H1 (cell line): Measurements from ENCODE around the gene EML4. TPM values are rescaled to one million over a fixed set of nuclear protein-coding genes. Genes with fewer than 3 reads are reported as not detected.

ENCODE experiments used
- CTCF ChIA-PET: fragments of 300-600 bp; sonication (Branson Sonifier 250); formaldehyde crosslinking; loops from one replicate; lab custom pipeline; 2021; ENCODE audit not compliant: partially characterized antibody; lab: Charles Lee
- POLR2A ChIA-PET: fragments of 300-600 bp; sonication (Branson Sonifier 250); formaldehyde crosslinking; loops from one replicate; lab custom pipeline; 2021; ENCODE audit warnings: inconsistent platforms; ENCODE audit not compliant: partially characterized antibody; lab: Charles Lee
- DNase-seq, 2 experiments: peaks; one replicate each; pipeline versions ENCODE4 v3.0.0 to v3.0.0-alpha.2; 2010 to 2022; ENCODE audit warnings: low spot score in 2 of 2, low read depth in 1 of 2, mixed read lengths in 1 of 2
- FAIRE-seq: peaks from 2 replicates; lab custom pipeline; 2011; peaks lifted over from hg19 to GRCh38; lab: Jason Lieb, UNC
- H2AFZ ChIP-seq: 2 replicates; pipeline ENCODE4 v1.8.1; 2012; ENCODE audit warnings: low read length, inconsistent platforms
- H2AK5ac ChIP-seq: 2 replicates; pipeline ENCODE4 v1.6.1; 2013; ENCODE audit warnings: low read depth, low read length
- H2BK120ac ChIP-seq: replicated peaks from 2 replicates; pipeline ENCODE3; 2013; ENCODE audit warnings: low read depth, low read length, inconsistent platforms
- H2BK12ac ChIP-seq: 2 replicates; pipeline ENCODE4 v1.6.1; 2013; ENCODE audit warnings: low read depth, low read length
- H2BK15ac ChIP-seq: 2 replicates; pipeline ENCODE4 v1.6.1; 2013; ENCODE audit warnings: low read length
- H2BK20ac ChIP-seq: 2 replicates; pipeline ENCODE4 v1.6.1; 2013; ENCODE audit warnings: low read length
- H2BK5ac ChIP-seq: 2 replicates; pipeline ENCODE4 v1.6.1; 2013; ENCODE audit warnings: low read depth, low read length
- H3K14ac ChIP-seq: 2 replicates; pipeline ENCODE4 v1.6.1; 2013; ENCODE audit warnings: inconsistent platforms; ENCODE audit not compliant: insufficient read length
- H3K18ac ChIP-seq: 2 replicates; pipeline ENCODE4 v1.6.1; 2013; ENCODE audit warnings: low read length; ENCODE audit errors: extremely low read depth
- H3K23ac ChIP-seq: 2 replicates; pipeline ENCODE4 v1.6.1; 2013; ENCODE audit warnings: inconsistent platforms; ENCODE audit not compliant: insufficient read length
- H3K23me2 ChIP-seq: 2 replicates; pipeline ENCODE4 v1.6.1; 2013; ENCODE audit warnings: low read depth, low read length
- H3K27ac ChIP-seq: 2 replicates; pipeline ENCODE4 v1.6.1; 2011; ENCODE audit warnings: low read depth, low read length, inconsistent platforms
- H3K27me3 ChIP-seq, 4 experiments: replicated peaks in 1 of 4; 1 replicate in 1 of 4; 2 replicates in 3 of 4; pipeline versions ENCODE4 v1.6.1 to v1.8.1; 2011 to 2013; ENCODE audit warnings: low read length in 3 of 4, mild to moderate bottlenecking in 3 of 4, inconsistent platforms in 2 of 4, mixed read lengths in 2 of 4, moderate library complexity in 1 of 4; ENCODE audit not compliant: control insufficient read depth in 3 of 4, insufficient read depth in 3 of 4; ENCODE audit errors: extremely low read depth in 1 of 4
- H3K36me3 ChIP-seq, 4 experiments: 2 replicates each; pipeline versions ENCODE4 v1.6.1 to v1.8.1; 2011 to 2013; ENCODE audit warnings: mild to moderate bottlenecking in 4 of 4, low read length in 3 of 4, moderate library complexity in 2 of 4, control low read depth in 1 of 4, inconsistent platforms in 1 of 4; ENCODE audit not compliant: insufficient read depth in 4 of 4, control insufficient read depth in 2 of 4
- H3K4ac ChIP-seq: replicated peaks from 2 replicates; pipeline ENCODE3; 2013; ENCODE audit warnings: low read length, low read depth, mixed read lengths, inconsistent platforms; ENCODE audit not compliant: insufficient read length
- H3K4me1 ChIP-seq, 4 experiments: replicated peaks in 1 of 4; 1 replicate in 1 of 4; 2 replicates in 3 of 4; pipeline versions ENCODE4 v1.6.1 to v1.8.1; 2011 to 2013; ENCODE audit warnings: low read length in 3 of 4, inconsistent platforms in 2 of 4, mixed read lengths in 1 of 4; ENCODE audit not compliant: insufficient read depth in 4 of 4, control insufficient read depth in 3 of 4
- H3K4me2 ChIP-seq, 2 experiments: 2 replicates each; pipeline versions ENCODE4 v1.6.1 to v1.8.1; 2011 to 2013; ENCODE audit warnings: low read depth in 2 of 2, low read length in 2 of 2, control low read depth in 1 of 2, inconsistent platforms in 1 of 2, mild to moderate bottlenecking in 1 of 2; ENCODE audit not compliant: insufficient read depth in 1 of 2
- H3K4me3 ChIP-seq, 4 experiments: fragments of 200-600, 300-600 bp in 1 of 4; sonication (generic), shearing (Covaris generic), sonication (Bioruptor Twin) in 1 of 4; 2 replicates each; pipeline versions ENCODE4 v1.5.1 to v1.8.1; 2011 to 2016; ENCODE audit warnings: low read length in 4 of 4, low read depth in 3 of 4, control low read depth in 2 of 4, inconsistent platforms in 2 of 4, mild to moderate bottlenecking in 2 of 4, mixed read lengths in 1 of 4, moderate library complexity in 1 of 4; ENCODE audit not compliant: insufficient read depth in 2 of 4; ENCODE audit errors: extremely low read depth in 1 of 4
- H3K56ac ChIP-seq: replicated peaks from 2 replicates; pipeline ENCODE3; 2013; ENCODE audit warnings: low read depth, mild to moderate bottlenecking, mixed read lengths, low read length, inconsistent platforms; ENCODE audit not compliant: insufficient read length
- H3K79me1 ChIP-seq: 2 replicates; pipeline ENCODE4 v1.6.1; 2013; ENCODE audit warnings: low read depth, low read length, control low read depth
- H3K79me2 ChIP-seq, 2 experiments: 2 replicates each; pipeline versions ENCODE4 v1.6.1 to v1.8.1; 2012 to 2013; ENCODE audit warnings: low read length in 2 of 2, mild to moderate bottlenecking in 2 of 2, inconsistent platforms in 1 of 2; ENCODE audit not compliant: insufficient read depth in 2 of 2, control insufficient read depth in 1 of 2
- H3K9ac ChIP-seq, 4 experiments: replicated peaks in 1 of 4; 1 replicate in 1 of 4; 2 replicates in 3 of 4; pipeline versions ENCODE4 v1.6.1 to v1.8.1; 2011 to 2013; ENCODE audit warnings: low read depth in 3 of 4, low read length in 3 of 4, control low read depth in 2 of 4, mild to moderate bottlenecking in 2 of 4, moderate library complexity in 2 of 4, inconsistent platforms in 1 of 4; ENCODE audit errors: extremely low read depth in 1 of 4
- H3K9me3 ChIP-seq, 2 experiments: 2 replicates each; pipeline versions ENCODE4 v1.6.1 to v1.8.1; 2012 to 2013; ENCODE audit warnings: mild to moderate bottlenecking in 2 of 2, moderate library complexity in 2 of 2, control low read depth in 1 of 2, inconsistent platforms in 1 of 2, low read depth in 1 of 2, low read length in 1 of 2, mixed read lengths in 1 of 2; ENCODE audit not compliant: insufficient read depth in 2 of 2
- H4K20me1 ChIP-seq, 2 experiments: replicated peaks in 1 of 2; 2 replicates each; pipeline versions ENCODE3 to v1.8.1; 2011 to 2013; ENCODE audit warnings: inconsistent platforms in 2 of 2, low read length in 2 of 2, mild to moderate bottlenecking in 1 of 2; ENCODE audit not compliant: insufficient read depth in 2 of 2, control insufficient read depth in 1 of 2
- H4K5ac ChIP-seq: 2 replicates; pipeline ENCODE4 v1.6.1; 2013; ENCODE audit warnings: low read length, low read depth, mixed read lengths, inconsistent platforms; ENCODE audit not compliant: insufficient read length
- H4K8ac ChIP-seq: 2 replicates; pipeline ENCODE4 v1.8.0; 2013; ENCODE audit warnings: mild to moderate bottlenecking, moderate library complexity, low read length, inconsistent platforms; ENCODE audit not compliant: insufficient read depth; ENCODE audit errors: extremely low read depth
- H4K91ac ChIP-seq: replicated peaks from 2 replicates; pipeline ENCODE3; 2013; ENCODE audit warnings: low read length, mixed read lengths, inconsistent platforms; ENCODE audit not compliant: insufficient read length
- CEBPB ChIP-seq: IDR thresholded peaks from 2 replicates; pipeline ENCODE4 v1.6.1; 2012; ENCODE audit warnings: low read depth, low read length
- CHD1 ChIP-seq: IDR thresholded peaks from 2 replicates; pipeline ENCODE4 v1.6.1; 2012; ENCODE audit warnings: low read depth, low read length, improper control_type of control experiment
- GABPA ChIP-seq: IDR thresholded peaks from 2 replicates; pipeline ENCODE4 v1.6.1; 2011; ENCODE audit warnings: mild to moderate bottlenecking, low read length, moderate library complexity, borderline replicate concordance; ENCODE audit not compliant: insufficient read depth
- JUND ChIP-seq: IDR thresholded peaks from 2 replicates; pipeline ENCODE4 v1.6.1; 2011; ENCODE audit warnings: mild to moderate bottlenecking, improper control_type of control experiment, low read length
- PHF8 ChIP-seq: fragments of 200-600 bp; sonication (generic); conservative IDR thresholded peaks from 2 replicates; pipeline ENCODE4 v1.7.1; 2012; ENCODE audit warnings: low read depth, mild to moderate bottlenecking, inconsistent platforms, low read length, moderate library complexity
- POU5F1 ChIP-seq: IDR thresholded peaks from 2 replicates; pipeline ENCODE4 v1.6.1; 2011; ENCODE audit warnings: low read depth, mild to moderate bottlenecking, low read length, moderate library complexity
- SIN3A ChIP-seq, 2 experiments: IDR thresholded peaks in 1 of 2; conservative IDR thresholded peaks in 1 of 2; 2 replicates each; pipeline ENCODE4 v1.6.1; 2011 to 2012; ENCODE audit warnings: low read length in 2 of 2, improper control_type of control experiment in 1 of 2, low read depth in 1 of 2, mild to moderate bottlenecking in 1 of 2
- YY1 ChIP-seq: IDR thresholded peaks from 2 replicates; pipeline ENCODE4 v1.6.1; 2011; ENCODE audit warnings: low read depth, mild to moderate bottlenecking, low read length
- ZNF274 ChIP-seq: IDR thresholded peaks from 2 replicates; pipeline ENCODE4 v1.7.0; 2012; ENCODE audit warnings: low read length, borderline replicate concordance; ENCODE audit errors: extremely low read depth
- WGBS, 2 experiments: shearing (Covaris generic) in 1 of 2; methylation state at CpG; one replicate each; pipeline versions ENCODE4 v1.1.6 to v1.1.7; 2013 to 2015; ENCODE audit warnings: low lambda C conversion rate in 2 of 2, mixed read lengths in 2 of 2, inconsistent platforms in 1 of 2, low coverage in 1 of 2, missing lambda C conversion rate in 1 of 2; ENCODE audit not compliant: insufficient replicate concordance in 2 of 2, insufficient coverage in 1 of 2, insufficient read length in 1 of 2; ENCODE audit errors: extremely low coverage in 1 of 2, missing lambda C conversion rate in 1 of 2; 5-methylcytosine and 5-hydroxymethylcytosine counted together
- polyA plus RNA-seq, 7 experiments: library from polyadenylated mRNA; depleted of rRNA in 3 of 7; stranded (reverse) in 5 of 7; unstranded in 2 of 7; fragments of >200 nt in 5 of 7; fragments of 200-250 nt in 2 of 7; gene quantifications; 1 replicate in 5 of 7; 2 replicates in 1 of 7; 4 replicates in 1 of 7; pipeline versions ENCODE4 v1.2.1 to v1.2.3, GENCODE V29; 2011 to 2013; ENCODE audit warnings: missing spikeins in 2 of 7, mixed read lengths in 2 of 7
- total RNA-seq: library from RNA; stranded (reverse); fragmentation: NEBNext Ultra II Directional; extraction: Animal tissue kit (Norgen Biotek cat#: 25700); gene quantifications from 2 replicates; pipeline ENCODE4 v1.2.1, GENCODE V29; 2021
- TF ChIP-seq, protein P1 (sequence below): IDR thresholded peaks from 2 replicates; pipeline ENCODE4 v1.6.1; 2011; ENCODE audit warnings: low read length, improper control_type of control experiment

EML4 gene
- total and polyA plus RNA-seq, 2 of the 8 experiments (the other 6 are each of a cell fraction or from before 2014, with no cell fraction given): 50.1 to 104 TPM

DNA sequence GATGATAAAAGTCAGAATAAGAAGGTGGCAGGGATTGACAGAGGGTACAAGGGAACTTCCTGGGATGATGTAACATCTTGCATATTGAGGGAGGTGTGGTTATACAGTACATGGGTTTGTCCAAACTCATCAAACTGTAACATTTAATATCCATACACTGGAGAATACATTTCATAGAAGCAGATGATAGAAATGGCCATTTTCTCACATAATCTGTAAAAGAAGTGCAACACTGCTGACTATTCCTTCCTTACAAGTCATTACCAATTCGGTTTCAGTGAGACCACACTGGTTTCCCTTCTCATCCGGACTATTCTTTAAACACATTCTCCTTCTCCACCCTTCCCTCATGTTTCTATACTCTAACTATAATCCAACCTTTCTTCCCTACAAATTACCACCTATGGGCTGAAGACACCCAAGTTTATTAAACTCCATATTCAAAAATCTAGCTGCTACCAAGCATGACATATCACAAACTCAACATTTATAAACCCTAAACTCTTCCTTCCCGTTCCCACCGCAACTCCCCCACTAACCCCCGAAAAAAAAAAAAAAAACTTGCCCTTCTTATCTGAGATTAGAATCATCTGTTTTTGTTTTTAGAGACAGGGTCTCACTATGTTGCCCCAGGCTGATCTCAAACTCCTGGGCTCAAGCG is 190.3 kb downstream of the EML4 start:
- Histone ChIP-seq H3K4me3 (peak overlapping the region; percentile 68 to 100 (median 94); a peak in 6 of 8 replicates), H3K79me2 (peaks cover 16 to 62% of the 10 kb centered on the region in 2 experiments), H2BK12ac (no peak overlapping the region), H3K79me1 (peaks cover 9% of the 10 kb centered on the region; the same call in 1 of the 2 replicates), H3K9me3 (no peaks in the 10 kb centered on the region), H2BK120ac (no peak overlapping the region), H4K91ac (no peak overlapping the region), H2BK5ac (no peak overlapping the region), H3K4ac (no peak overlapping the region), H3K36me3 (no peaks in the 10 kb centered on the region), H3K27ac (no peak overlapping the region), H4K8ac (no peak overlapping the region), H3K14ac (no peak overlapping the region), H3K56ac (no peak overlapping the region), H4K5ac (no peak overlapping the region), H2AK5ac (no peak overlapping the region), H3K18ac (no peak overlapping the region), H3K4me1 (peaks cover 0 to 6% (median 2%) of the 10 kb centered on the region in 4 experiments; a peak in 3 of 7 replicates), H3K23ac (no peak overlapping the region), H2BK15ac (no peak overlapping the region), H4K20me1 (peaks cover 0 to 15% of the 10 kb centered on the region in 2 experiments), H3K4me2 (peak overlapping the region; percentile 79 to 86), H3K27me3 (no peaks in the 10 kb centered on the region), H2BK20ac (no peak overlapping the region), H3K9ac (peak overlapping the region in 1 of 4 experiments; percentile 95; a peak in 2 of 7 replicates), H3K23me2 (peaks cover 6% of the 10 kb centered on the region), H2AFZ (no peak overlapping the region)
- CTCF ChIA-PET: interaction anchor here (1.0 kb wide), 1 partner anchor 28 kb away, joined by 4 read pairs; no protein-coding TSS in a partner anchor
- POLR2A ChIA-PET: interaction anchor here (0.6 to 2.1 kb wide), 3 partner anchors 8 to 966 kb away, joined by 3 to 5 read pairs (median 5); no protein-coding TSS in a partner anchor
- DNase-seq: no peak
- TF ChIP-seq ZNF274 (no peak), JUND (no peak), GABPA (no peak), YY1 (no peak), SIN3A (conservative IDR thresholded peaks at IDR 0.05 in 1 of 2, IDR thresholded peaks at IDR 0.05 in 1 of 2; ENCODE audit: low read depth in 1 of 2, low read length in 2 of 2) (no peak), CHD1 (no peak), PHF8 (no peak), CEBPB (no peak), POU5F1 (no peak)
- TF ChIP-seq, protein P1, sequence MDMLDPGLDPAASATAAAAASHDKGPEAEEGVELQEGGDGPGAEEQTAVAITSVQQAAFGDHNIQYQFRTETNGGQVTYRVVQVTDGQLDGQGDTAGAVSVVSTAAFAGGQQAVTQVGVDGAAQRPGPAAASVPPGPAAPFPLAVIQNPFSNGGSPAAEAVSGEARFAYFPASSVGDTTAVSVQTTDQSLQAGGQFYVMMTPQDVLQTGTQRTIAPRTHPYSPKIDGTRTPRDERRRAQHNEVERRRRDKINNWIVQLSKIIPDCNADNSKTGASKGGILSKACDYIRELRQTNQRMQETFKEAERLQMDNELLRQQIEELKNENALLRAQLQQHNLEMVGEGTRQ: no peak
- FAIRE-seq: no peak
- WGBS, 2 experiments: 92 to 100% methylated on average over 4 to 6 of the region's 6 CpGs
